Limb (tissue), 2 donors: Measurements from ENCODE around the gene ZNF333.

Source experiments
- DNase-seq, 2 donors: peaks; one replicate each; pipeline ENCODE4 v3.0.0-alpha.2; 2016; ENCODE audit errors: extremely low spot score in 2 of 2

ZNF333 gene

GRCh38 chr19:14689598-14690503 is at the start of gene ZNF333:
Gene ZNF333, plus strand, starts transcription at chr19:14690048. Its CDS starts 3,444 bp downstream, at chr19:14693492.
- DNase-seq = peak; percentile 91 to 99

GRCh38 chr19:14648506-14648905 is 41.3 kb upstream of the ZNF333 start:
- no peak for DNase-seq

GRCh38 chr19:14649020-14649419 is 40.8 kb upstream of the ZNF333 start:
- no peak for DNase-seq

DNA sequence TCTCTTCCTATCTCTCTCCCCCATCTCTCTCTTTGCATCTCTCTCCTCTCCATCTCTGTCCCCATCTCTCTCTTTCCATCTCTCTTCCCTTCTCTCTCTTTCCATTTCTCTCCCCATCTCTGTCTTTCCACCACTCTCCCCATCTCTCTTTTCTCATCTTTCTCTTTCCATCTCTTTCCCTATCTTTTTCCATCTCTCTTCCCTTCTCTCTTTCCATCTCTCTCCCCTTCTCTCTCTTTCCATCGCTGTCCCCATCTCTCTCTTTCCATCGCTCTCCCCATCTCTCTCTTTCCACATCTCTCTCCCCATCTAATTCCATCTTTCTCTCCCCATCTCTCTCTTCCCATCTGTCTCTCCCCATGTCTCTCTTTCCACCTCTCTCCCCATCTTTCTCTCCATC is 39.7 kb upstream of the ZNF333 start:
- no peak for DNase-seq

GRCh38 chr19:14654786-14655560 is 34.9 kb upstream of the ZNF333 start:
- no peak for DNase-seq

DNA sequence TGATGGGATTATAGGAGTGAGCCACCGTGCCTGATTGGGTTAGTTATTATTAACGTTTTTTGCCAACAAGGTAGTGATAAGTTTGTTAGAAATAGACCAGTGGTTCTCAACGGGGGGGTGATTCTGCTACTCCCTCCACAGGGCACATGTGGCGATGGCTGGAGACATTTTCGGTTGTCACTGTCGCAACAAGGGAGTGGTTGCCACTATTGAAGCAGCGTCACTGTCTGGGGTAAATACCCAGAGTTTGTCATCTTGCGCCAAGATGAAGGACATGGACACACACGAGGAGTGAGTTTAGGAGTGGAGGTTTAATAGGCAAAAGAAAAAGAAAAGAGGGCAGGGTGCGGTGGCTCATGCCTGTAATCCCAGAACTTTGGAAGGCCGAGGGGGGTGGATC is 34.1 kb upstream of the ZNF333 start:
- no peak for DNase-seq

GRCh38 chr19:14659874-14660489 is 29.9 kb upstream of the ZNF333 start:
- no peak for DNase-seq

DNA sequence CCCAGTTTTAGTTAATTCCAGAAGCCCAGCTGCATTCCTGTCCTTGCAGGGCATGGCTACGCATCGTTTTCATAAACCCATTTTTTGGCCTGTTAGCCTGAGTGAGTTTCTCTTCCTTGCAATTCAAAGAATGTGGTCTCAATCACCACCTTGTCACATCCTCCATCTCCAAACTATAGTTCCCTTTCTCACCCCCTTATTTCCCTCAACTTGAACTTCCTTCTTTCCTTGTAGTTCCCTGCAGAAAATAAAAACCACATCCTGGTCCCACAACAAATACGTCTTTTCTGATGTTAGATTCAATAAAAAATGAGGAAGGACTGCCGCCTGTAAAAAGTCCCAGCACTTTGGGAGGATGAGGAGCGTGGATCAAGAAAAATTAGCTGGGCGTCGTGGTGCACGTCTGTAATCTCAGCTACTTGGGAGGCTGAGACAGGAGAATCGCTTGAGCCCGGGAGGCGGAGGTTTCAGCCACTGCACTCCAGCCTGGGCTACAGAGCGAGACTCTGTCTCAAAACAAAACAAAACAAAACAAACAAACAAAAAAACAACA is 28.4 kb upstream of the ZNF333 start:
- no peak for DNase-seq

- no peak for DNase-seq
Observed at GRCh38 chr19:14669940-14670339, 19.9 kb upstream of the ZNF333 start.

DNA sequence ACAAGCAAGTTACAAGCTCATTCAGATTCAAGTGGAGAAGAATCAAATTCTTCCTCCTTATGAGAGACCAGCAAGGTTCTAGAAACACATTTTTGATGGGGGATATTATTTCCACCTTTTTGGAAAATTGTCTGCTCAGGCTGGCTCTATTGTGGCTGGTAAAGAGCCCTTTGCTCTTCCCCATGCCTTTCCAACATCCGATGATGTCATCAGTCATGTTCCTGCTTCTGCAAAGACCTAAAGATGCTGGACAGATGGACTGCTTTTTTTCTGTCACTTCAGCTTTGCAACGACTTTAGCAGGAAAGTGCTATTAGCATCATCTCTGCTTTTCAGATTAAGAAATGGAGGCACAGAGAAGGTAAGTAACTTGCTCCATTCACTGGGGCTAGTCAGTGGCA is 19.4 kb upstream of the ZNF333 start:
- DNase-seq = no peak

- DNase-seq = no peak
Observed at GRCh38 chr19:14672188-14672872, 17.5 kb upstream of the ZNF333 start.

DNA sequence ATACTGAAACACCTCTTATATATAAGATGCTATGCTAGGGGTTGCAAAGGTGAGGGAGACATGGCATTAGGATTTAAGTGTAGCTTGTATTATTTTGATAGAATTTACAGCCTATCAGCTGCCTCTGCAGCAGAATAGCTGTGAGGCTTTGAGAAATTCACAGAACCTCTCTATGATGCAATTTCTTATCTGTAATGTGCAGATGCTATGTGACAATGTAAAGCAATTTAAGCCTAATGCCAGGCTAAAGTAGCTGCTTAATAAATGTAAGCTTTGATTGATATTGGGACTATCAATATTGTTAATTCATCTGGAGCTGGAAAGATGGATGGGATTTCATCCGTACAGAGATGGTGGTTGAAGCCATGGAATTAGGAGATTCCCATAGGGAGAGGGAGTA is 16.8 kb upstream of the ZNF333 start:
- DNase-seq = no peak

GRCh38 chr19:14674764-14675163 is 15.1 kb upstream of the ZNF333 start, which contains the start of gene ADGRE3:
Gene ADGRE3, minus strand, starts transcription at chr19:14674844. Its CDS starts 74 bp downstream, at chr19:14674770.
- no peak for DNase-seq

GRCh38 chr19:14676762-14677161 is 13.1 kb upstream of the ZNF333 start:
- no peak for DNase-seq

- DNase-seq = no peak
Observed at GRCh38 chr19:14677464-14677863, 12.4 kb upstream of the ZNF333 start.

DNA sequence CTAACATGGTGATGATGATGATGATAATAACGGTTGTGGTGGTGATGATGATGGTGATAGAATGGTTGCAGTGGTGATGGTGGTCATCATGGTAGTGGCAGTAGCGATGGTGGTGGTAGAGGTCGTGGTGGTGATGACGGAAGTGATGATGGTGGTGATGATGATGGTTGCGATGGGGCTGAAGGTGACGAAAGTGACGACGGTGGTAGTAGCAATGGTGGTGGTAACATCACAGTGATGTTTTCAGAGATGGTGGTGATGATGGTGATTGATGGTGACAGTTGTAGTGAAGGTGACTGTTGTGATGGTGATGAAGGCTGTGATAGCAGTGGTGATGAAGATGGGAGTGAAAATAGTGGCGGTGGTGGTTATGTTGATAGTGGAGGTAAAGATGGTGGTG is 11.6 kb upstream of the ZNF333 start:
- no peak for DNase-seq

DNA sequence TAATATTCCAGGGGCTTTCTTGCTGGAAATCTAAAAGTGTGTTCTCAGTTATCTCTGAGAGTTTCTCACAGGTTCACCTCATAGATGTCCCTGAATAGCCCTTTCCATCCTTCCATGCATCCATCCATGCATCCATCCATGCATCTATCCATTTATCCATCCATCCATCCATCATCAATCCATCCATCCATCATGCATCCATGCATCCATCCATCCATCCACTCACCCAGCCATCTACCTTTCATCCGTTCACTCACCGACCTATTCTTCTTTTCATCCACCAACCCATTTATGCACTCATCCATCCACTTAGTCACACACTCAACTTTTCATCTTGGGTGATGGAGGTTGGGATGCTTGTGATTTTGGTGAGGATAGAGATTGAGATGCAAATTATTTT is 7.8 kb upstream of the ZNF333 start:
- no peak for DNase-seq

- no peak for DNase-seq
Observed at GRCh38 chr19:14683439-14683838, 6.4 kb upstream of the ZNF333 start.

DNA sequence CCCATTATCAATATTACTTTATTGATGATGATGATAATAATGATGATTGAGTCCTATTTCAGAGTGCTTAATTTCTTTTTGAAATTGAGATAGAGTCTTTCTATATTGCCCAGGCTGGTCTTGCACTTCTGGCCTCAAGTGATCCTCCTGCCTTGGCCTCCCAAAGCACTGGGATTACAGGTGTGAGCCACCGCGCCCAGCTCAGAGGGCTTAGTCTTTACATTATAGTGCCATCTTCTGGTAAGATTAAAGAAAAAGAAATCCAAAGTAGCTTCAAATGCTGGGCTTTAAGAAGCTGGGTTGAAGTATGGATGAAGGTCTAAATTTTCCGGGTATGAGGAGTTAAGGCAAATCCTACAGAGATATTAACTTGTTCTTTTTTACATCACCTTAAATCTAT is 3.4 kb upstream of the ZNF333 start:
- no peak for DNase-seq

DNA sequence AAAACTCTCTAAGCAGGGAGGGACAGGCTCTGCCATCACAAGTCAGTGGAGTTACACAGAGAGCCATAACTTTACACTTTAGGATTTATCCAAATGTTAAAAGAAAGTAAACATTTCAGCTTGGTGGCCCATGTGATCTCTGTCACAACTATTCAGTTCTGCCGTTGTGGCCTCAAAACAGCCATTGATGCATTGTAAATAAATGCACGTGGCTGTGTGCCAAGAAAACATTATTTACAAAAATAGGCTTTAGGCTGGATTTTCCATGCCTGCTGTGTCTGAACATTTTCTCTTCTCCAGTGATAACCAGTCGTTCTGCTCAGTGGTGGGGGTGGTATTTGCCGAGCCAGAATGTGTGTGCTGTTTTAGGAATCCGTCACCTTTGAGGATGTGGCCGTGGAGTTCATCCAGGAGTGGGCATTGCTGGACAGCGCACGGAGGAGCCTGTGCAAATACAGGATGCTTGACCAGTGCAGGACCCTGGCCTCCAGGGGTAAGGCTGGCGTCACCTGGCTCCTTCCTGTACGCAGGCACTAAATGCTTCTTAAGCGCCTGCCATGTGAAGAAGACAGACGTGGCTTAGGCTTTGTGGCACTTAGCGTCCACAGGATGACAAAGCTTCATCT is 4.9 kb downstream of the ZNF333 start:
- no peak for DNase-seq

- no peak for DNase-seq
Observed at GRCh38 chr19:14695471-14695870, 5.6 kb downstream of the ZNF333 start.
